Type B pancreatic cell (in vitro differentiated cells): ENCODE data around the gene PPP1R16B. TPM values are rescaled to one million over a fixed set of nuclear protein-coding genes. Genes with fewer than 3 reads are reported as not detected.

ENCODE experiments used
- DNase-seq: peaks from one replicate; pipeline ENCODE4 v3.0.0; 2021; ENCODE audit warnings: mixed read lengths; ENCODE audit not compliant: unreplicated experiment; ENCODE audit errors: extremely low spot score
- H3K27ac Mint-ChIP-seq: 2 replicates; pipeline ENCODE4 v1.8.0; 2021; ENCODE audit warnings: mild to moderate bottlenecking, mixed read lengths
- H3K27me3 Mint-ChIP-seq: 2 replicates; pipeline ENCODE4 v1.8.0; 2021; ENCODE audit warnings: mixed read lengths
- H3K36me3 Mint-ChIP-seq: 2 replicates; pipeline ENCODE4 v1.8.0; 2021; ENCODE audit warnings: mixed read lengths
- H3K4me1 Mint-ChIP-seq: one replicate; pipeline ENCODE4 v1.8.0; 2021; ENCODE audit warnings: mixed read lengths; ENCODE audit not compliant: unreplicated experiment
- H3K4me3 Mint-ChIP-seq: 2 replicates; pipeline ENCODE4 v1.8.0; 2021; ENCODE audit warnings: mild to moderate bottlenecking, mixed read lengths
- H3K9me3 Mint-ChIP-seq: 2 replicates; pipeline ENCODE4 v1.8.0; 2021; ENCODE audit warnings: mixed read lengths
- total RNA-seq: library from RNA; stranded (reverse); gene quantifications from 2 replicates; pipeline ENCODE4 v1.2.1, GENCODE V29; 2021; ENCODE audit warnings: low replicate concordance
- TF ChIP-seq, protein P1 (sequence below): fragments of 200-600 bp; sonication (generic); conservative IDR thresholded peaks from 2 replicates; pipeline ENCODE4 v1.5.0; 2021; ENCODE audit warnings: antibody characterized with exemption, mild to moderate bottlenecking

The PPP1R16B gene
- total RNA-seq, 1 donor from 2014 or later, result 0.31 TPM

DNA sequence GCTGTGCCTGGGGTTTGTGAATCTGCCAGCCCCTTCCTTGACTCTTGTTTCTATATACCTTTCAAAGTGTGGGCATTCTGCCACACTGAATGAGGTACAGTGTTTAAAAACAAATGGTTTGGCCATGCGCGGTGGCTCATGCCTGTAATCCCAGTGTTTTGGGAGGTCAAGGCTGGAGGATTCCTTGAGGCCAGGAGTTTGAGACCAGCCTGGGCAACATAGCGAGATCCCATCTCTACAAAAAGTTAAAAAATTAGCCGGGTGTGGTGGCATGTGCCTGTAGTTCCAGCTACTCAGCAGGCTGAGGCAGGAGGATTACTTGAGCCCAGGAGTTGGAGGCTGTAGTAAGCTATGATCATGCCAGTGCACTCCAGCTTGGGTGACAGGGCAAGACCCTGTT, 126.5 kb downstream of the PPP1R16B start:
- no peaks in the 10 kb centered on the region for H3K27me3 Mint-ChIP-seq
- no peak overlapping the region for H3K27ac Mint-ChIP-seq
- no peaks in the 10 kb centered on the region for H3K9me3 Mint-ChIP-seq
- TF ChIP-seq, protein P1, sequence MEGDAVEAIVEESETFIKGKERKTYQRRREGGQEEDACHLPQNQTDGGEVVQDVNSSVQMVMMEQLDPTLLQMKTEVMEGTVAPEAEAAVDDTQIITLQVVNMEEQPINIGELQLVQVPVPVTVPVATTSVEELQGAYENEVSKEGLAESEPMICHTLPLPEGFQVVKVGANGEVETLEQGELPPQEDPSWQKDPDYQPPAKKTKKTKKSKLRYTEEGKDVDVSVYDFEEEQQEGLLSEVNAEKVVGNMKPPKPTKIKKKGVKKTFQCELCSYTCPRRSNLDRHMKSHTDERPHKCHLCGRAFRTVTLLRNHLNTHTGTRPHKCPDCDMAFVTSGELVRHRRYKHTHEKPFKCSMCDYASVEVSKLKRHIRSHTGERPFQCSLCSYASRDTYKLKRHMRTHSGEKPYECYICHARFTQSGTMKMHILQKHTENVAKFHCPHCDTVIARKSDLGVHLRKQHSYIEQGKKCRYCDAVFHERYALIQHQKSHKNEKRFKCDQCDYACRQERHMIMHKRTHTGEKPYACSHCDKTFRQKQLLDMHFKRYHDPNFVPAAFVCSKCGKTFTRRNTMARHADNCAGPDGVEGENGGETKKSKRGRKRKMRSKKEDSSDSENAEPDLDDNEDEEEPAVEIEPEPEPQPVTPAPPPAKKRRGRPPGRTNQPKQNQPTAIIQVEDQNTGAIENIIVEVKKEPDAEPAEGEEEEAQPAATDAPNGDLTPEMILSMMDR, result no peak
- DNase-seq, result no peak
- H3K4me3 Mint-ChIP-seq, result no peak overlapping the region
- no peaks in the 10 kb centered on the region for H3K36me3 Mint-ChIP-seq
- peaks cover 28% of the 10 kb centered on the region for H3K4me1 Mint-ChIP-seq

DNA sequence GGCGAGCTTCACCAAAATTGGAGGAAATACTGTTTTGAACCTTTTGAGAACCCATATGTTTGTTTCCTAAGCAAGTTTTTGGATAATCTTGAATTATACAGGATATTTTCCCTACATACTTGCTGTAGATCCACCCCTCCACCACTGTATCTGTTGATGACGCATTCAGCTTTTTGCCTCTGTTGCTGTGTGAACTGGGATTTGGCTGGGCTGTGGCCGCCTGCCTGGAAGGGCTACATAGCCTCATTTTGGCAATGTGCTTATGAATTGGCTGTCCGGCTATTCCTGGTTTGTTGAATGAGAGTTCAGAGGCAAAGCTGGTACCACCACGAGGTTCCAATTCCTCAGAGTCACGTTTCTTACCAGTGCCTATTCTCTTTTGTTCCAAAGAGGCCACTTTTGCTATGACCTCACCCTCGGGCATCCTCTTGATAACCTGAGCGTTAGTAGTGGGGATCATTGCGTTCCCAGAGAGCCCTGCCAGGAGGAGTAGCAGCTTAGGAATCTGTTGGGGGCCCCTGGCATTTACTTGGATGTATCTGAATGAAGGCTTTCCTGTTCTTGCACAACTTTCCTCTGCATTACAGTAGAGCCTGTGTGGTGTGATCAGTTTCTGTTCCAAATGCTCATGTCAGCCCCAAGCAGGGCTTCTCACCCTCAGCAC, 127.1 kb downstream of the PPP1R16B start:
- Mint-ChIP-seq H3K36me3 (no peaks in the 10 kb centered on the region), H3K27ac (no peak overlapping the region), H3K9me3 (no peaks in the 10 kb centered on the region), H3K4me1 (peaks cover 28% of the 10 kb centered on the region), H3K27me3 (no peaks in the 10 kb centered on the region), H3K4me3 (no peak overlapping the region)
- no peak for DNase-seq
- TF ChIP-seq, protein P1, result no peak

DNA sequence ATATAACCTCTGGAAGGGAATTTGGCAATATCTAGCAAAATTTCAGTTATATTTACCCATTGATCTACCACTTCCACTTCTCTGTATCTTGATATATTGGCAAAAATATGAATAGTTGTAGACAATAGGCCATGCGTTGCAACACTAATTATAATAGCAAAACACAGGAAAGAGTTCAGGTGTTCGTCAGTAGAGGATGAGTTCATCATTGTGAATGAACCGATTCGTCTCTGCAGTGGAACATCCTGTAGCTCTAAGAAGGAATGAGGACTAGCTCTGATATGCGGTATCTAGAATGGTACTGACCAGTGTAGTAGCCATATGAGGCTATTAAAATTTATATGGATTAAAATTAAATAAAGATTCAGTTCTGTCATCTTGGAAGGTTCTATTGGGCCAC, 129.0 kb downstream of the PPP1R16B start:
- Mint-ChIP-seq H3K9me3 (no peaks in the 10 kb centered on the region), H3K4me1 (peaks cover 18% of the 10 kb centered on the region), H3K36me3 (peaks cover 7% of the 10 kb centered on the region), H3K27me3 (no peaks in the 10 kb centered on the region), H3K27ac (no peak overlapping the region), H3K4me3 (no peak overlapping the region)
- TF ChIP-seq, protein P1, result no peak
- DNase-seq, result no peak

DNA sequence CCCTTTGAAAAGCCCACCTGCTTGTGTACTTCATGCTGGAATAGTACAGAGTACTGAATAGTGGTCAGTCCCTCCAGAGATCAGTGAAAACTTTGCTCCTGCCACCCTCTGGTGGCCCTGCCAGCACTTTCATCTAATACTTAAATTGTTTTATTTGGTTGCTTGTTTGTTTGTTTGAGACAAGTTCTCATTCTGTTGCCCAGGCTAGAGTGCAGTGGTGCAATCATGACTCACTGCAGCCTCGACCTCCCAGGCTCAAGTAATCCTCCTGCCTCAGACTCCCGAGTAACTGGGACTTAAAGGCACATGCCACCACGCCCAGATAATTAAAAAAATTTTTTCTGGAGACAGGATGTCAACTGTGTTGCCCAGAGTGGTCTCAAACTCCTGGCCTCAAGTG, 129.8 kb downstream of the PPP1R16B start:
- no peak overlapping the region for H3K27ac Mint-ChIP-seq
- TF ChIP-seq, protein P1, result no peak
- no peaks in the 10 kb centered on the region for H3K27me3 Mint-ChIP-seq
- no peaks in the 10 kb centered on the region for H3K9me3 Mint-ChIP-seq
- H3K4me3 Mint-ChIP-seq, result no peak overlapping the region
- no peak for DNase-seq
- peaks cover 13% of the 10 kb centered on the region for H3K4me1 Mint-ChIP-seq
- peaks cover 7% of the 10 kb centered on the region for H3K36me3 Mint-ChIP-seq

DNA sequence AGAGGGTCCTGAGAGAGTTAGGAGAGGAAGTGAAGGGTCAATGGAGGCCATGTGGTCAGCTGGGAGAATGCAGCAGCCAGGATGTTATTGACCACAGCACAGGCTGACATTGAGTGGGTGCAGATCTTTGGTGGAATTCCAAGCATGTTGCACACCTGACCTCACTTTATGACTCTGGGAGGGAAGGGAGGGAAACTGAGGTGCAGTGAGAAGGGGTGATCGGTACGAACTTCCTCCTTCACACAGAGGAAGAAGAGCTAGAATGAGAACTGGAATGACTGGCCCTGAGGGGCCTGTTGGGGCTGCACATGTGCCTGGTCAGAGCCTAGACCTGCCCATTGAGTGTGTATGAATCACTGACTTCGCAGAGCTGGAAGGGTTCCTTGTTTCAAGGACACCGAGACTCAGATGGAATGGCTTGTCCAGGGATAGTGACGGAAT, 130.5 kb downstream of the PPP1R16B start:
- TF ChIP-seq, protein P1, result no peak
- H3K4me1 Mint-ChIP-seq, result peaks cover 13% of the 10 kb centered on the region
- H3K9me3 Mint-ChIP-seq, result no peaks in the 10 kb centered on the region
- no peak overlapping the region for H3K4me3 Mint-ChIP-seq
- no peak for DNase-seq
- H3K36me3 Mint-ChIP-seq, result peaks cover 7% of the 10 kb centered on the region
- H3K27me3 Mint-ChIP-seq, result no peaks in the 10 kb centered on the region
- no peak overlapping the region for H3K27ac Mint-ChIP-seq
